ENCODE measurements around the gene SNX7. TPM values are rescaled to one million over a fixed set of nuclear protein-coding genes. Genes with fewer than 3 reads are reported as not detected.

Gene SNX7
- total RNA-seq, 4 donors from 2014 or later, result 3.4 to 14.6 (median 13.0) TPM

DNA sequence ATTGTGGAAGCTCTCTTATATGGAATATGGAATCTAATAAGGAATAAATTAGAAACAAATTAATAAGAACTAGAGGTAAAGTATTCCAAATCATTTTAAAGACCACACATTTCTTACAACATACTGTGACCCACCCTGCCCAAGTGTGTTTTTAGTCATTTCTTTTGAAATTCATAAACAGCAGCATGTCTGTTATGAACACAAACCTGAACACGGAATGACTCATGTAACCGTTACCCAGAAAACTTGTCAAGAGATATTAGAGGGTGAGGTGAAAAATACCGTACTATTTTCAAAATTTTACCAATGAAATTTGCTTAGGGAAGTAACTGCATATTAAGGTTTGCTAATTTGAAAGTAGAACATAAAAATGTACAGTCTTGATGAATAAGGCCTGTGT, 48.4 kb downstream of the SNX7 start:
- no peak overlapping the region for H3K27ac ChIP-seq
- H3K4me3 ChIP-seq, result no peak overlapping the region
- no peaks in the 10 kb centered on the region for H3K27me3 ChIP-seq
- H3K9me3 ChIP-seq, result no peaks in the 10 kb centered on the region
- peaks cover 9% of the 10 kb centered on the region for H3K36me3 ChIP-seq
- WGBS, result 93% methylated on average over 3 of the region's 3 CpGs
- TF ChIP-seq EP300 (IDR thresholded peaks at IDR 0.05), result no peak
- no peak for TF ChIP-seq POLR2AphosphoS5 (IDR thresholded peaks at IDR 0.05)
- no peak for TF ChIP-seq CTCF (IDR thresholded peaks at IDR 0.05)
- TF ChIP-seq POLR2A (IDR thresholded peaks at IDR 0.05), result no peak
- H3K4me1 ChIP-seq, result no peaks in the 10 kb centered on the region
- DNase-seq (ENCODE audit: low spot score in 2 of 2), result no peak

DNA sequence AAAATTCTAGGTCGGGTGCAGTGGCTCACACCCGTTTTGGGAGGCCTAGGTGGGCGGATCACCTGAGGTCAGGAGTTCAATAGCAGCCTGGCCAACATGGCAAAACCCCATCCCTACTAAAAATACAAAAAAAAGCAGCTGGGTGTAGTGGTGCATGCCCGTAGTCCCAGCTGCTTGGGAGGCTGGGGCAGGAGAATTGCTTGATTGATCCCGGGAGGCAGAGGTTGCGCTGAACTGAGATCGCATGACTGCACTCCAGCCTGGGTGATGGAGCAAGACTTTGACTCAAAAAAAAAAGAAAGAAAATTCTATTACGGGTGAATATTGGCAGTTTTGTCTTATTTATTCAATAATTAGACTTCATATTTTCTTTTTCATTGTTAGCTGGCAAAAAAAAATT, 62.1 kb downstream of the SNX7 start:
- WGBS, result 86% methylated on average over 8 of the region's 8 CpGs
- Histone ChIP-seq H3K36me3 (no peaks in the 10 kb centered on the region), H3K9me3 (no peaks in the 10 kb centered on the region), H3K27me3 (no peaks in the 10 kb centered on the region), H3K4me3 (no peak overlapping the region), H3K4me1 (no peaks in the 10 kb centered on the region), H3K27ac (no peak overlapping the region)
- TF ChIP-seq POLR2AphosphoS5 (IDR thresholded peaks at IDR 0.05) (no peak), CTCF (IDR thresholded peaks at IDR 0.05) (no peak), POLR2A (IDR thresholded peaks at IDR 0.05) (no peak), EP300 (IDR thresholded peaks at IDR 0.05) (no peak)
- no peak for DNase-seq (ENCODE audit: low spot score in 2 of 2)

DNA sequence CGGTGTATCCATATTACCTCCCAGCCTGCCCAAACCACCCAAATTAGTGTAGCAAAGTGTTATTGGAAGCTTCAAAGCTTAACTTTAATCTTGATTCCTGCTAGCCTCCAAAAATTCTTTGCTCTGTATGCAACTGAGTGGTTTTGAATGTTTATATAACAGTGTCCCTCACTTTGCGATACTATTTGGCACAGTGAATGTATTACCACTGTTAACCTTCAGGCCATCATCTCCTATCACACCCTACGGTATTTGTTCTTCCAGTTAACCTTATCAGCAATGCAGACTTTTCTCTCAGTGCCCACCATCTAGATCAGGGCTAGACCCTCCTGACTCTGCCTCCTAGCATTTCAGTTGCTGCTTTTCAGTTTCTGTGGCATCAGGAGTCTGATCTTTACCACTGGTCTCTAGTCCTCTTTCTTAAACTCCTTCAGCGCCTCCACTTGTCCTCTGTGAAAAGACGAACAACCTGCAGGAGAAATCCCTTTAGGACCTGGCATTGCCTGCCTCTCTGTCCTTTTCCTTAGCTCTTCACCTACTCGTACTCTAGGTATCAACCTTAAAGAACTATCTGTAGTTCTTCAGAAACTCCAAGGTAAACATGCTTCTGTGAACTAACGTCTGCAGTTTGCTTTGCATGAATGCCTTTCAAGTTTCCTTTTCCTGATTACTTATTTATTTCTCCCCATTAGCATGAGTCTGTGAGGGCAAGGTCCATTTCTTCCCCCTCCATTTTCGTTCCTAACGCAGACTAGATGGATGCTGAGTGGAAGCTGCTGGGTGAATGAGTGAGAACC, 71.7 kb downstream of the SNX7 start:
- TF ChIP-seq EP300 (IDR thresholded peaks at IDR 0.05) (no peak), POLR2AphosphoS5 (IDR thresholded peaks at IDR 0.05) (no peak), CTCF (IDR thresholded peaks at IDR 0.05) (no peak), POLR2A (IDR thresholded peaks at IDR 0.05) (no peak)
- H3K9me3 ChIP-seq, result no peaks in the 10 kb centered on the region
- H3K4me3 ChIP-seq, result no peak overlapping the region
- H3K27ac ChIP-seq, result no peak overlapping the region
- no peak for DNase-seq (ENCODE audit: low spot score in 2 of 2)
- no peaks in the 10 kb centered on the region for H3K36me3 ChIP-seq
- no peaks in the 10 kb centered on the region for H3K4me1 ChIP-seq
- WGBS, result 90% methylated on average over 9 of the region's 9 CpGs
- no peaks in the 10 kb centered on the region for H3K27me3 ChIP-seq

DNA sequence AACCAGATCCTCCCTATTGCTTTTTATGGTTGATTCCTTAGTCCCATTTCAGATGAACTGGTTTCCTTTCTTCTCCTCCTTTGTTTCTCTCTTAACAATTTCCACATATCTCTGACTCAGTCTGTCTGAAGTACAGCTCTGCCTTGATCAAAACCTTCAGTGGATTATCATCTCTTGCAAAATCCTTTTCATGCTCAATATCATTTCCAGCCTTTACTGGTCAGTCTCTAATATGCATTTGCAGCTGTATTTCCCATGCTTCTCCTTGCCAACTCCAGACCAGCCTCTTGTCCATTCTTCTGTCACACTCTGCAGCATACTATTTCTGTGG, 72.2 kb downstream of the SNX7 start:
- Histone ChIP-seq H3K27ac (no peak overlapping the region), H3K4me3 (no peak overlapping the region), H3K9me3 (no peaks in the 10 kb centered on the region), H3K36me3 (no peaks in the 10 kb centered on the region), H3K4me1 (no peaks in the 10 kb centered on the region), H3K27me3 (no peaks in the 10 kb centered on the region)
- DNase-seq (ENCODE audit: low spot score in 2 of 2), result no peak
- TF ChIP-seq POLR2A (IDR thresholded peaks at IDR 0.05), result no peak
- TF ChIP-seq EP300 (IDR thresholded peaks at IDR 0.05), result no peak
- TF ChIP-seq CTCF (IDR thresholded peaks at IDR 0.05), result no peak
- TF ChIP-seq POLR2AphosphoS5 (IDR thresholded peaks at IDR 0.05), result no peak

- TF ChIP-seq EP300 (IDR thresholded peaks at IDR 0.05) (no peak), POLR2AphosphoS5 (IDR thresholded peaks at IDR 0.05) (no peak), CTCF (IDR thresholded peaks at IDR 0.05) (no peak), POLR2A (IDR thresholded peaks at IDR 0.05) (no peak)
- Histone ChIP-seq H3K36me3 (no peaks in the 10 kb centered on the region), H3K9me3 (no peaks in the 10 kb centered on the region), H3K27ac (no peak overlapping the region), H3K4me3 (no peak overlapping the region), H3K27me3 (no peaks in the 10 kb centered on the region), H3K4me1 (peaks cover 3% of the 10 kb centered on the region)
- no peak for DNase-seq (ENCODE audit: low spot score in 2 of 2)
Measured at GRCh38 chr1:98735756-98736155, 74.2 kb downstream of the SNX7 start.
